DND-41 (cell line): ENCODE data around the gene SH2D4B.

Source experiments
- CTCF ChIP-seq: IDR thresholded peaks from 2 replicates; pipeline ENCODE4 v1.5.1; 2012; ENCODE audit warnings: borderline replicate concordance, low read length, moderate library complexity, mild to moderate bottlenecking; ENCODE audit not compliant: poor library complexity, severe bottlenecking; ENCODE audit errors: extremely low read depth
- EZH2 ChIP-seq: IDR thresholded peaks from 3 replicates; pipeline ENCODE4 v1.6.1; 2012; ENCODE audit warnings: borderline replicate concordance, low read depth, mild to moderate bottlenecking, moderate library complexity, low read length, inconsistent platforms; ENCODE audit not compliant: severe bottlenecking

GRCh38 chr10:80492848-80493521 lies 44.7 kb upstream of the SH2D4B start:
- TF ChIP-seq EZH2 = no peak
- no peak for TF ChIP-seq CTCF
